Vagina (tissue), 2 donors: Measurements from ENCODE around the gene NKD2.

Source experiments
- CTCF ChIP-seq, 3 experiments: fragments of 450-650 bp in 2 of 3; fragments of 200-600 bp in 1 of 3; sonication (generic) in 1 of 3; IDR thresholded peaks; one replicate each; pipeline ENCODE4 v1.5.1; 2017 to 2019; ENCODE audit warnings: antibody characterized with exemption in 3 of 3, mild to moderate bottlenecking in 2 of 3, moderate library complexity in 2 of 3
- POLR2A ChIP-seq, 2 donors: fragments of 450-650 bp; IDR thresholded peaks; one replicate each; pipeline ENCODE4 v1.6.1; 2017; ENCODE audit warnings: antibody characterized with exemption in 2 of 2, mild to moderate bottlenecking in 2 of 2, moderate library complexity in 2 of 2
- POLR2AphosphoS5 ChIP-seq, 2 donors: sonication (generic); formaldehyde crosslinking; IDR thresholded peaks; one replicate each; pipeline ENCODE4 v1.9.0; 2017; ENCODE audit warnings: antibody characterized with exemption in 2 of 2, mild to moderate bottlenecking in 2 of 2, low read depth in 1 of 2; ENCODE audit not compliant: insufficient read depth in 1 of 2

- TF ChIP-seq POLR2A (IDR thresholded peaks at IDR 0.05) (no peak), CTCF (IDR thresholded peaks at IDR 0.05) (no peak), POLR2AphosphoS5 (IDR thresholded peaks at IDR 0.05; ENCODE audit: insufficient read depth in 1 of 2, low read depth in 1 of 2) (no peak)
Measured at GRCh38 chr5:1014781-1015221, 6.2 kb downstream of the NKD2 start.
